Activated T-helper 2 cell treated with anti-CD3 and anti-CD28 coated beads, Interferon-gamma antibody, Interleukin-2, Interleukin-4, amounts not matched to agents 10 μg/mL and 5 μg/mL and 100 μg/mL, durations not matched to agents 14 hours and 24 hours and 36 hours (primary cell): ENCODE results near the gene FLRT2. TPM values are rescaled to one million over a fixed set of nuclear protein-coding genes. Genes with fewer than 3 reads are reported as not detected.

Experiments used
- DNase-seq: peaks from one replicate; pipeline ENCODE4 v3.0.0; 2021; ENCODE audit warnings: low spot score
- H3K27ac Mint-ChIP-seq: one replicate; pipeline ENCODE4 v1.8.0; 2021; ENCODE audit warnings: mixed read lengths
- H3K27me3 Mint-ChIP-seq: one replicate; pipeline ENCODE4 v1.8.0; 2021; ENCODE audit warnings: low read depth, mixed read lengths
- H3K36me3 Mint-ChIP-seq: one replicate; pipeline ENCODE4 v1.8.0; 2021; ENCODE audit warnings: low read depth, mixed read lengths
- H3K4me1 Mint-ChIP-seq: one replicate; pipeline ENCODE4 v1.8.0; 2021; ENCODE audit warnings: low read depth, mixed read lengths
- H3K4me3 Mint-ChIP-seq: one replicate; pipeline ENCODE4 v1.8.0; 2021; ENCODE audit warnings: low read depth, mild to moderate bottlenecking, moderate library complexity, mixed read lengths
- H3K9me3 Mint-ChIP-seq: one replicate; pipeline ENCODE4 v1.8.0; 2021; ENCODE audit warnings: mixed read lengths
- intact Hi-C: fragments of 100-400 bp; cut with micrococcal nuclease; formaldehyde crosslinking; loops from one replicate; pipeline ENCODE4 v1.15.1; 2023
- total RNA-seq: library from RNA; stranded (reverse); gene quantifications from 2 replicates; pipeline ENCODE4 v1.2.3, GENCODE V29; 2022

Gene FLRT2
- not detected in 2 replicates for total RNA-seq

- no peaks in the 10 kb centered on the region for H3K36me3 Mint-ChIP-seq
- H3K9me3 Mint-ChIP-seq: no peaks in the 10 kb centered on the region
- peaks cover 58% of the 10 kb centered on the region for H3K27me3 Mint-ChIP-seq
- no peak for DNase-seq
- H3K4me3 Mint-ChIP-seq: no peak within 1 kb of the TSS
- intact Hi-C loops: no loop called here
- peaks cover 8% of the 10 kb centered on the region for H3K4me1 Mint-ChIP-seq
- H3K27ac Mint-ChIP-seq: no peak within 1 kb of the TSS
Measured at GRCh38 chr14:85529803-85530574, at the start of gene FLRT2. FLRT2 (plus strand) TSS chr14:85530144; CDS start chr14:85621515, 91,371 bp downstream.

DNA sequence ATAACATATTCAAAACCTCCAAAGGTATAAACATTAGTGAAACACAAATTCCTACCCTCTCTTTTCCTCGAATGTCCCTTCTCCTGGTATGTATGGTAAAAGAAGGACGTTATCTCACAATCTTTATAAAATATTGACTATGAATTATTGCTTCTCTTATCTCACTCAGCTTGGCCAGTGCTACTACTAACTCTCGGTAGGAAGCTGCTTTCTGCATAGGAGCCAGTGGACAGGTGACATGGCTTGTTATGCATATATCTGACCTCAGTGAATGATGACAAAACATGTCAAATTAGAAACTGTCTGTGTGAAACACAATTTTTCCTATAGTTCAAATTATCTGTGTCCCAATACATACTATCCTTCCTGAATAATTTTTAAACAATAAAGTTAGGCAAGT, 48.5 kb upstream of the FLRT2 start:
- no peak for DNase-seq
- intact Hi-C loops: no loop called here
- no peaks in the 10 kb centered on the region for H3K27me3 Mint-ChIP-seq
- H3K27ac Mint-ChIP-seq: no peak overlapping the region
- H3K4me1 Mint-ChIP-seq: no peaks in the 10 kb centered on the region
- no peak overlapping the region for H3K4me3 Mint-ChIP-seq
- H3K9me3 Mint-ChIP-seq: peaks cover 6% of the 10 kb centered on the region
- no peaks in the 10 kb centered on the region for H3K36me3 Mint-ChIP-seq

DNA sequence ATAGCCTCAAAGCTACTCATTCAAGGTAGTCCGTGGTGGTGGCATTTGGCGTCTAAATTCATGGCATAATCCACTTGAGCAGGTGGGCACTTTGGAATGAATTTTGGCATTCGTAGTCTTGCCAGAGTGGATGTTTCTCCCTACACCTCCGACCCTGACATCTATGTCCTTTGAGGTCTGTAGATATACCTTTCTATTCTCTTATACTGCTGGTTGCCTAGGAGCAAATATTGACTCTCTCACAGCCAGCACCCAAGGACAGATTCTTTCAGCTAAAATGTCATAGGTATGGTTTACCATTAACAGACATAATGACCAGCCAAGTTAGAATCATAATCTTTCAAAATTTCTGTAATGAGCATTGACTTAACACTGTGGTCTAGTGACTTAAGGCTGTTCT, 47.4 kb upstream of the FLRT2 start:
- intact Hi-C loops: no loop called here
- Mint-ChIP-seq H3K27ac (no peak overlapping the region), H3K9me3 (peaks cover 6% of the 10 kb centered on the region), H3K27me3 (no peaks in the 10 kb centered on the region), H3K36me3 (no peaks in the 10 kb centered on the region), H3K4me3 (no peak overlapping the region), H3K4me1 (no peaks in the 10 kb centered on the region)
- no peak for DNase-seq

GRCh38 chr14:85483037-85483436, 46.9 kb upstream of the FLRT2 start:
- DNase-seq: no peak
- H3K9me3 Mint-ChIP-seq: peaks cover 6% of the 10 kb centered on the region
- H3K4me1 Mint-ChIP-seq: no peaks in the 10 kb centered on the region
- intact Hi-C loops: no loop called here
- H3K4me3 Mint-ChIP-seq: no peak overlapping the region
- no peak overlapping the region for H3K27ac Mint-ChIP-seq
- no peaks in the 10 kb centered on the region for H3K27me3 Mint-ChIP-seq
- no peaks in the 10 kb centered on the region for H3K36me3 Mint-ChIP-seq

- no peak overlapping the region for H3K4me3 Mint-ChIP-seq
- intact Hi-C loops: no loop called here
- H3K27ac Mint-ChIP-seq: no peak overlapping the region
- no peak for DNase-seq
- peaks cover 6% of the 10 kb centered on the region for H3K9me3 Mint-ChIP-seq
- no peaks in the 10 kb centered on the region for H3K27me3 Mint-ChIP-seq
- no peaks in the 10 kb centered on the region for H3K36me3 Mint-ChIP-seq
- no peaks in the 10 kb centered on the region for H3K4me1 Mint-ChIP-seq
Measured at GRCh38 chr14:85483652-85484051, 46.3 kb upstream of the FLRT2 start.

- no peaks in the 10 kb centered on the region for H3K4me1 Mint-ChIP-seq
- H3K27ac Mint-ChIP-seq: no peak overlapping the region
- H3K36me3 Mint-ChIP-seq: no peaks in the 10 kb centered on the region
- H3K27me3 Mint-ChIP-seq: no peaks in the 10 kb centered on the region
- H3K4me3 Mint-ChIP-seq: no peak overlapping the region
- no peak for DNase-seq
- intact Hi-C loops: no loop called here
- peaks cover 24% of the 10 kb centered on the region for H3K9me3 Mint-ChIP-seq
Measured at GRCh38 chr14:85487215-85487614, 42.7 kb upstream of the FLRT2 start.

DNA sequence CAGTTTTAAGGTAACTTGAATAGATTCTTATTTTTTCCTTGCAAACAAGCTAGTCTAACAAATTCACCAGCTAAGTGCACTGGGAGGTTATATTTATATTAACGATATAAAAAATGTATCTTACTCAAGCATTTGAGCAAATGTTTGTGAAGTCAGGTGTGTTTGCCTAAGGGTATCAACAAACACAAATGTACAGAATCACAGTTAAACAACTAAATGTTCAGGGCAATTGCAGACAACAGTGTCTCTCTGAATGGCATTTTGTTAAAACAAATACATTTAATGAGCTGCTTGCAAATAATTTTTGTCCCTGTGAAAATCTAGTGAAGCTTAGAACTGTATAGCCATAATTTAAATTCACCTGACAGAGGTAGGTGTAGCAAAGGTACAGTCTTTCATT, 28.2 kb upstream of the FLRT2 start:
- H3K4me1 Mint-ChIP-seq: no peaks in the 10 kb centered on the region
- no peak for DNase-seq
- no peaks in the 10 kb centered on the region for H3K9me3 Mint-ChIP-seq
- no peaks in the 10 kb centered on the region for H3K36me3 Mint-ChIP-seq
- no peak overlapping the region for H3K4me3 Mint-ChIP-seq
- no peak overlapping the region for H3K27ac Mint-ChIP-seq
- intact Hi-C loops: no loop called here
- no peaks in the 10 kb centered on the region for H3K27me3 Mint-ChIP-seq

GRCh38 chr14:85508863-85509262, 21.1 kb upstream of the FLRT2 start:
- H3K9me3 Mint-ChIP-seq: peaks cover 6% of the 10 kb centered on the region

GRCh38 chr14:85512451-85512850, 17.5 kb upstream of the FLRT2 start:
- H3K27ac Mint-ChIP-seq: no peak overlapping the region
- no peak overlapping the region for H3K4me3 Mint-ChIP-seq
- no peaks in the 10 kb centered on the region for H3K36me3 Mint-ChIP-seq
- H3K9me3 Mint-ChIP-seq: peaks cover 6% of the 10 kb centered on the region
- intact Hi-C loops: no loop called here
- H3K27me3 Mint-ChIP-seq: no peaks in the 10 kb centered on the region
- H3K4me1 Mint-ChIP-seq: no peaks in the 10 kb centered on the region
- DNase-seq: no peak

More at GRCh38 chr14:85508863-85509262, 21.1 kb upstream of the FLRT2 start:
- Mint-ChIP-seq H3K27ac (no peak overlapping the region), H3K4me1 (no peaks in the 10 kb centered on the region), H3K27me3 (no peaks in the 10 kb centered on the region), H3K4me3 (no peak overlapping the region), H3K36me3 (no peaks in the 10 kb centered on the region)
- no peak for DNase-seq
- intact Hi-C loops: no loop called here

DNA sequence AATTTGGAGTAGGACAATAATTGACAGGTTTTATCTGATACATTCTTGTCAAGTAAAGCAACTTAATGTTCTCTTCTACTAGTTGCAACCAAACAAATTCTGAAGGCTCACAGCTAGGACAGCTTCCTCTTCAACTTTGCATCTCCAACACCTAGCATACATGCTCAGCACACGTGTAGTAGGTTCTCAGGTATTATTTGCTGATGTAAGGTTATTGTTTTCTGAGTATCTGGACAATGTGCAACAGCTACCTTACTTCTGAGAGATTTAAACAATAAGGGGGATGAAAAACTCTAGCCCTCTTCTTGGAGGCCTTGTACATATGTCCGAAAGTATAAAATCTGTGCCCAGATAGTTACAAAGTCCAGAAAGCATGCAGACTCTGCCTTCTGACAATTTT, 15.5 kb upstream of the FLRT2 start:
- H3K27me3 Mint-ChIP-seq: no peaks in the 10 kb centered on the region
- no peak for DNase-seq
- no peaks in the 10 kb centered on the region for H3K36me3 Mint-ChIP-seq
- H3K4me1 Mint-ChIP-seq: no peaks in the 10 kb centered on the region
- H3K27ac Mint-ChIP-seq: no peak overlapping the region
- no peaks in the 10 kb centered on the region for H3K9me3 Mint-ChIP-seq
- intact Hi-C loops: no loop called here
- H3K4me3 Mint-ChIP-seq: no peak overlapping the region

GRCh38 chr14:85516239-85517113, 13.5 kb upstream of the FLRT2 start:
- intact Hi-C loops: no loop called here
- H3K4me1 Mint-ChIP-seq: no peaks in the 10 kb centered on the region
- DNase-seq: no peak
- H3K36me3 Mint-ChIP-seq: no peaks in the 10 kb centered on the region
- H3K9me3 Mint-ChIP-seq: no peaks in the 10 kb centered on the region
- H3K27ac Mint-ChIP-seq: no peak overlapping the region
- no peak overlapping the region for H3K4me3 Mint-ChIP-seq
- H3K27me3 Mint-ChIP-seq: no peaks in the 10 kb centered on the region

DNA sequence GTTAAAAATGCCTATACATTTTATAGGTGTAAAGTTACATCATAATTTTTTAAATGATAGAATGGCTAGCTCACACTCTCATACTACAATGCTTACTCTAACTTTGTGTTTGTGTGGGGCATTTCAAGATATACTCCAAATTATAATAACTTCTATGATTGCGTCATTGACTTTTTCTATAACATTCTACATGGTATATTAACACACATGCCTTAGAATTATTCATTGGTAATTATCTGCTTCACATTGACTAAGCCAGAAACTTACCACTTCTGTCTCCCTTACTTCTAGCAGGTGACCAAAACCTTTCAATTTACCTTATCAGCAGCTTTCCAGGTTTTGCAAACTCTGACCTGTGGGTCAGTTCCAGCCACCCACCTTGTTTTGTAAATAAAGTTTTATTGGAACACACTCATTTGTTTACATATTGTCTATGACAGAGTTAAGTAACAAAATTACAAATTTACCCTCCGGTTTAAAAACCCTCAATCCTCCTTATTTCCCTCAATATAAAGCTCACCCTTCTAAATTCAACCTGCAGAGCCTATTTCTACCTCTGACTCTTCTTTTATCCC, 12.7 kb upstream of the FLRT2 start:
- intact Hi-C loops: no loop called here
- H3K4me3 Mint-ChIP-seq: no peak overlapping the region
- DNase-seq: no peak
- H3K4me1 Mint-ChIP-seq: no peaks in the 10 kb centered on the region
- no peak overlapping the region for H3K27ac Mint-ChIP-seq
- no peaks in the 10 kb centered on the region for H3K27me3 Mint-ChIP-seq
- no peaks in the 10 kb centered on the region for H3K9me3 Mint-ChIP-seq
- H3K36me3 Mint-ChIP-seq: no peaks in the 10 kb centered on the region
